ENCODE results near the gene BARHL1.

The BARHL1 gene

DNA sequence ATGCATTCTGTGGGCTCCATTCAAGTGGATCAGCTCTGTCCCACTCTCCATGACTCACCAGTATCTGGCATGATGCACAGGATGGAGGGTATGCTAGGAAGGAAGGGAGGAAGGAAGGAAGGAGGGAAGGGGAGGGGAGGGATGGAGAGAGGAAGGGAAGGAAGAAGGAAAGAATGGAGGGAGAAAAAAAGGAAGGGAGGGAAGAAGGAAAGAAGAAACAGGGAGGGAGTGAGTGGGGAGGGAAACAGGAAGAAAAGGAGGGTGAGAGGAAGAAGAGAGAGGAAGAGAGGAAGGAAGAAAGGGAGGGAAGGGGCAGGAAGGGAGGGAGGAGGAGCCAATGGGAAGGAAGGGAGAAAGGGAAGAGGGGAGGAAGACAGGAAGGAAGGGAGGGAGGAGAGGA is 5.3 kb upstream of the BARHL1 start:
- Histone ChIP-seq H2AFZ (ENCODE audit: low read depth, low read length) (no peak overlapping the region), H3K79me2 (ENCODE audit: low read length) (no peaks in the 10 kb centered on the region), H3K4me3 (ENCODE audit: low read length) (no peak overlapping the region), H3K4me1 (ENCODE audit: low read length) (no peaks in the 10 kb centered on the region), H3K9me3 (ENCODE audit: insufficient read depth, low read length) (no peaks in the 10 kb centered on the region), H3K36me3 (replicated peaks; ENCODE audit: low read depth, low read length) (no peaks in the 10 kb centered on the region), H3K4me2 (ENCODE audit: low read length) (no peak overlapping the region), H3K27me3 (ENCODE audit: low read depth, low read length) (no peaks in the 10 kb centered on the region), H4K20me1 (ENCODE audit: insufficient read depth, low read length) (no peaks in the 10 kb centered on the region), H3K27ac (ENCODE audit: low read length) (no peak overlapping the region), H3K9ac (ENCODE audit: low read length) (no peak overlapping the region)
- no peak for TF ChIP-seq EZH2phosphoT487 (IDR thresholded peaks at IDR 0.05; ENCODE audit: low read depth)

DNA sequence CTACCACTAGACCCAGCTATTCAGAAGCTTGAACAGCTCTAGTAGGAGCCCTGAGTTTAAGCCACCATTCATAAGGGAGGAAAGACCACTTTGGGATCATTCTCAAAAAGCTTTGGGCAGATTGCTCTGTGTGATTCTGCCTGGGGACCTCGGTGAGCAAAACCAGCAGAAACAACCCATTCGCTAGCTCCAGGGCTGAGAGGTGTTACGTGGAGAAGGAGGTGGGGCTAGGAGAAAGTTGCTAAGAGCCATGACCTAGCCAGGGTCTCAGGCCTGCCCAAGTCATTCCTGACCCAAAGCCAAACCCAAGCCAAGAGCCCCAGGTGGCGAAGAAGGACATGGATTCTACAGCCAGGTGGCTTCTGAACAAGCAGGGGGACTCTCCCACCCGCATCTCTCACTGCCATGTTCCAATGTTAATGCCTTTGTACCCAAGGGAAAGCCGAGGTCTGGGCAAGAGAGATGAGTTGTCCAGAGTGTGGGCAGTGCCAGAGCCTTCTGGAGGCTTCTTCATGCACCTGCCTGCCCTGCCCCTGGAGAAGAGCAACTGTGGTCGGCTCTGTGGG is 4.0 kb upstream of the BARHL1 start:
- H3K4me2 ChIP-seq (ENCODE audit: low read length) = no peak overlapping the region
- H3K36me3 ChIP-seq (replicated peaks; ENCODE audit: low read depth, low read length) = no peaks in the 10 kb centered on the region
- no peaks in the 10 kb centered on the region for H3K4me1 ChIP-seq (ENCODE audit: low read length)
- H3K9me3 ChIP-seq (ENCODE audit: insufficient read depth, low read length) = no peaks in the 10 kb centered on the region
- H3K27me3 ChIP-seq (ENCODE audit: low read depth, low read length) = no peaks in the 10 kb centered on the region
- no peak overlapping the region for H3K9ac ChIP-seq (ENCODE audit: low read length)
- H3K4me3 ChIP-seq (ENCODE audit: low read length) = no peak overlapping the region
- no peak for TF ChIP-seq CTCF (IDR thresholded peaks at IDR 0.05; ENCODE audit: low read depth, low read length)
- TF ChIP-seq EZH2phosphoT487 (IDR thresholded peaks at IDR 0.05; ENCODE audit: low read depth) = no peak
- H4K20me1 ChIP-seq (ENCODE audit: insufficient read depth, low read length) = no peaks in the 10 kb centered on the region
- H2AFZ ChIP-seq (ENCODE audit: low read depth, low read length) = no peak overlapping the region
- H3K79me2 ChIP-seq (ENCODE audit: low read length) = no peaks in the 10 kb centered on the region
- H3K27ac ChIP-seq (ENCODE audit: low read length) = no peak overlapping the region

GRCh38 chr9:132579427-132579798 is 3.0 kb upstream of the BARHL1 start:
- Histone ChIP-seq H3K9ac (ENCODE audit: low read length) (no peak overlapping the region), H4K20me1 (ENCODE audit: insufficient read depth, low read length) (no peaks in the 10 kb centered on the region), H3K4me2 (ENCODE audit: low read length) (no peak overlapping the region), H3K27me3 (ENCODE audit: low read depth, low read length) (no peaks in the 10 kb centered on the region), H2AFZ (ENCODE audit: low read depth, low read length) (no peak overlapping the region), H3K4me3 (ENCODE audit: low read length) (no peak overlapping the region), H3K79me2 (ENCODE audit: low read length) (no peaks in the 10 kb centered on the region), H3K4me1 (ENCODE audit: low read length) (no peaks in the 10 kb centered on the region), H3K36me3 (replicated peaks; ENCODE audit: low read depth, low read length) (no peaks in the 10 kb centered on the region), H3K9me3 (ENCODE audit: insufficient read depth, low read length) (no peaks in the 10 kb centered on the region), H3K27ac (ENCODE audit: low read length) (no peak overlapping the region)
- TF ChIP-seq EZH2phosphoT487 (IDR thresholded peaks at IDR 0.05; ENCODE audit: low read depth) = no peak
- no peak for TF ChIP-seq CTCF (IDR thresholded peaks at IDR 0.05; ENCODE audit: low read depth, low read length)

DNA sequence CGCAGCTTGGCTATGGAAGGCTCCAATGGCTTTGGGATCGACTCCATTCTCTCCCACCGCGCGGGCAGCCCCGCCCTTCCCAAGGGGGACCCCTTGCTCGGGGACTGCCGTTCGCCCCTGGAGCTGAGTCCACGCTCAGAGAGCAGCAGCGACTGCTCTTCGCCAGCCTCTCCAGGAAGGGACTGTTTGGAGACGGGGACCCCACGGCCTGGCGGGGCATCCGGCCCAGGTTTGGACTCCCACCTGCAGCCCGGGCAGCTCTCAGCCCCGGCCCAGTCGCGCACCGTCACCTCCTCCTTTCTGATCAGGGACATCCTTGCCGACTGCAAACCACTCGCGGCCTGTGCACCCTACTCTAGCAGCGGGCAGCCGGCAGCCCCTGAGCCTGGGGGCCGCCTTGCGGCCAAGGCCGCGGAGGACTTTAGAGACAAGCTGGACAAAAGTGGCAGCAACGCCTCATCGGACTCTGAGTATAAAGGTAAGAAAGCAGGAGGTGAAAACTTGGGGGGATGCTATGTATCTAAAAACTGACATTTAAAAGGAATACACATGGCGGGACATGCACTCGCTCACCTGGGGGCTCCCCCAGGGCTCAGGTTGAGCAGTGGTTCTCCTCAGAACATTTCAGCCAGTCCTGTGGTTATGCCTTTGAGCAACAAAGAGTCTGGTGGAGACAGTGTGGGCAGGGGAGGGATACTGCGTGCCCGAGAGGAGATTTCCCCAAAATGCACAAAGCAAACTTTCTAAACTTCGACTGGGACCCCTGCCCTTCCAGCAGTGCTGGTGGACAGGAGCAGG is 579 bp downstream of the BARHL1 start:
- H3K36me3 ChIP-seq (replicated peaks; ENCODE audit: low read depth, low read length) = no peaks in the 10 kb centered on the region
- no peak overlapping the region for H3K9ac ChIP-seq (ENCODE audit: low read length)
- H3K79me2 ChIP-seq (ENCODE audit: low read length) = no peaks in the 10 kb centered on the region
- no peak overlapping the region for H3K4me2 ChIP-seq (ENCODE audit: low read length)
- no peak overlapping the region for H2AFZ ChIP-seq (ENCODE audit: low read depth, low read length)
- TF ChIP-seq CTCF (IDR thresholded peaks at IDR 0.05; ENCODE audit: low read depth, low read length) = no peak
- TF ChIP-seq EZH2phosphoT487 (IDR thresholded peaks at IDR 0.05; ENCODE audit: low read depth) = no peak
- H3K27me3 ChIP-seq (ENCODE audit: low read depth, low read length) = no peaks in the 10 kb centered on the region
- no peaks in the 10 kb centered on the region for H4K20me1 ChIP-seq (ENCODE audit: insufficient read depth, low read length)
- peaks cover 9% of the 10 kb centered on the region for H3K4me1 ChIP-seq (ENCODE audit: low read length)
- H3K9me3 ChIP-seq (ENCODE audit: insufficient read depth, low read length) = no peaks in the 10 kb centered on the region
- no peak overlapping the region for H3K27ac ChIP-seq (ENCODE audit: low read length)
- no peak overlapping the region for H3K4me3 ChIP-seq (ENCODE audit: low read length)
